ENCODE measurements around the gene EDC3.
A peak's percentile ranks its signal among the peaks of the same experiment; 100 is the strongest.

EDC3 gene

GRCh38 chr15:74696808-74697207 is 984 bp upstream of the EDC3 start:
- Histone ChIP-seq H3K9ac (ENCODE audit: low read length) (no peak overlapping the region), H3K27ac (ENCODE audit: low read depth, low read length) (no peak overlapping the region), H3K4me1 (ENCODE audit: insufficient read depth, low read length) (peaks cover 17% of the 10 kb centered on the region), H3K9me3 (ENCODE audit: low read length) (no peaks in the 10 kb centered on the region), H3K27me3 (ENCODE audit: control insufficient read depth in 1 of 2, insufficient read depth in 2 of 2, low read length in 2 of 2) (no peaks in the 10 kb centered on the region), H3K4me3 (ENCODE audit: low read depth in 1 of 2, low read length in 2 of 2) (peak overlapping the region; percentile 77 to 95), H3K36me3 (ENCODE audit: insufficient read depth, low read length) (no peaks in the 10 kb centered on the region)

- peaks cover 17% of the 10 kb centered on the region for H3K4me1 ChIP-seq (ENCODE audit: insufficient read depth, low read length)
- H3K27me3 ChIP-seq (ENCODE audit: control insufficient read depth in 1 of 2, insufficient read depth in 2 of 2, low read length in 2 of 2): no peaks in the 10 kb centered on the region
- H3K27ac ChIP-seq (ENCODE audit: low read depth, low read length): peak overlapping the region; percentile 12
- H3K9me3 ChIP-seq (ENCODE audit: low read length): no peaks in the 10 kb centered on the region
- peak overlapping the region; percentile 91 for H3K9ac ChIP-seq (ENCODE audit: low read length)
- peak overlapping the region; percentile 77 to 95 for H3K4me3 ChIP-seq (ENCODE audit: low read depth in 1 of 2, low read length in 2 of 2)
- H3K36me3 ChIP-seq (ENCODE audit: insufficient read depth, low read length): no peaks in the 10 kb centered on the region
Measured at GRCh38 chr15:74696398-74696729, 540 bp upstream of the EDC3 start.

- Histone ChIP-seq H3K9ac (ENCODE audit: low read length) (no peak overlapping the region), H3K4me3 (ENCODE audit: low read depth in 1 of 2, low read length in 2 of 2) (no peak overlapping the region), H3K36me3 (ENCODE audit: insufficient read depth, low read length) (no peaks in the 10 kb centered on the region), H3K27me3 (ENCODE audit: control insufficient read depth in 1 of 2, insufficient read depth in 2 of 2, low read length in 2 of 2) (no peaks in the 10 kb centered on the region), H3K4me1 (ENCODE audit: insufficient read depth, low read length) (peaks cover 17% of the 10 kb centered on the region), H3K9me3 (ENCODE audit: low read length) (no peaks in the 10 kb centered on the region), H3K27ac (ENCODE audit: low read depth, low read length) (no peak overlapping the region)
Measured at GRCh38 chr15:74692327-74692726, 3.5 kb downstream of the EDC3 start.

GRCh38 chr15:74683758-74684157 is 12.1 kb downstream of the EDC3 start:
- no peaks in the 10 kb centered on the region for H3K4me1 ChIP-seq (ENCODE audit: insufficient read depth, low read length)
- no peak overlapping the region for H3K27ac ChIP-seq (ENCODE audit: low read depth, low read length)
- no peak overlapping the region for H3K9ac ChIP-seq (ENCODE audit: low read length)
- no peak overlapping the region for H3K4me3 ChIP-seq (ENCODE audit: low read depth in 1 of 2, low read length in 2 of 2)
- H3K36me3 ChIP-seq (ENCODE audit: insufficient read depth, low read length): no peaks in the 10 kb centered on the region
- H3K9me3 ChIP-seq (ENCODE audit: low read length): no peaks in the 10 kb centered on the region
- no peaks in the 10 kb centered on the region for H3K27me3 ChIP-seq (ENCODE audit: control insufficient read depth in 1 of 2, insufficient read depth in 2 of 2, low read length in 2 of 2)

GRCh38 chr15:74682954-74683353 is 12.9 kb downstream of the EDC3 start:
- Histone ChIP-seq H3K27me3 (ENCODE audit: control insufficient read depth in 1 of 2, insufficient read depth in 2 of 2, low read length in 2 of 2) (no peaks in the 10 kb centered on the region), H3K27ac (ENCODE audit: low read depth, low read length) (no peak overlapping the region), H3K36me3 (ENCODE audit: insufficient read depth, low read length) (no peaks in the 10 kb centered on the region), H3K9me3 (ENCODE audit: low read length) (no peaks in the 10 kb centered on the region), H3K4me3 (ENCODE audit: low read depth in 1 of 2, low read length in 2 of 2) (no peak overlapping the region), H3K9ac (ENCODE audit: low read length) (no peak overlapping the region), H3K4me1 (ENCODE audit: insufficient read depth, low read length) (no peaks in the 10 kb centered on the region)

GRCh38 chr15:74680456-74680855 is 15.4 kb downstream of the EDC3 start:
- Histone ChIP-seq H3K36me3 (ENCODE audit: insufficient read depth, low read length) (no peaks in the 10 kb centered on the region), H3K4me1 (ENCODE audit: insufficient read depth, low read length) (no peaks in the 10 kb centered on the region), H3K27ac (ENCODE audit: low read depth, low read length) (no peak overlapping the region), H3K4me3 (ENCODE audit: low read depth in 1 of 2, low read length in 2 of 2) (no peak overlapping the region), H3K9ac (ENCODE audit: low read length) (no peak overlapping the region), H3K9me3 (ENCODE audit: low read length) (no peaks in the 10 kb centered on the region), H3K27me3 (ENCODE audit: control insufficient read depth in 1 of 2, insufficient read depth in 2 of 2, low read length in 2 of 2) (no peaks in the 10 kb centered on the region)

- Histone ChIP-seq H3K27me3 (ENCODE audit: control insufficient read depth in 1 of 2, insufficient read depth in 2 of 2, low read length in 2 of 2) (no peaks in the 10 kb centered on the region), H3K27ac (ENCODE audit: low read depth, low read length) (no peak overlapping the region), H3K9me3 (ENCODE audit: low read length) (no peaks in the 10 kb centered on the region), H3K9ac (ENCODE audit: low read length) (no peak overlapping the region), H3K4me1 (ENCODE audit: insufficient read depth, low read length) (no peaks in the 10 kb centered on the region), H3K4me3 (ENCODE audit: low read depth in 1 of 2, low read length in 2 of 2) (no peak overlapping the region), H3K36me3 (ENCODE audit: insufficient read depth, low read length) (peaks cover 6% of the 10 kb centered on the region)
Measured at GRCh38 chr15:74676801-74677200, 19.0 kb downstream of the EDC3 start.

- Histone ChIP-seq H3K4me3 (ENCODE audit: low read depth in 1 of 2, low read length in 2 of 2) (no peak overlapping the region), H3K4me1 (ENCODE audit: insufficient read depth, low read length) (no peaks in the 10 kb centered on the region), H3K9me3 (ENCODE audit: low read length) (no peaks in the 10 kb centered on the region), H3K27ac (ENCODE audit: low read depth, low read length) (no peak overlapping the region), H3K36me3 (ENCODE audit: insufficient read depth, low read length) (peaks cover 29% of the 10 kb centered on the region), H3K9ac (ENCODE audit: low read length) (no peak overlapping the region), H3K27me3 (ENCODE audit: control insufficient read depth in 1 of 2, insufficient read depth in 2 of 2, low read length in 2 of 2) (no peaks in the 10 kb centered on the region)
Measured at GRCh38 chr15:74674161-74674560, 21.7 kb downstream of the EDC3 start.

GRCh38 chr15:74669627-74670026 is 26.2 kb downstream of the EDC3 start:
- Histone ChIP-seq H3K4me1 (ENCODE audit: insufficient read depth, low read length) (peaks cover 1% of the 10 kb centered on the region), H3K9ac (ENCODE audit: low read length) (no peak overlapping the region), H3K27ac (ENCODE audit: low read depth, low read length) (no peak overlapping the region), H3K27me3 (ENCODE audit: control insufficient read depth in 1 of 2, insufficient read depth in 2 of 2, low read length in 2 of 2) (no peaks in the 10 kb centered on the region), H3K36me3 (ENCODE audit: insufficient read depth, low read length) (peaks cover 29% of the 10 kb centered on the region), H3K9me3 (ENCODE audit: low read length) (no peaks in the 10 kb centered on the region), H3K4me3 (ENCODE audit: low read depth in 1 of 2, low read length in 2 of 2) (no peak overlapping the region)

- no peak overlapping the region for H3K9ac ChIP-seq (ENCODE audit: low read length)
- H3K4me3 ChIP-seq (ENCODE audit: low read depth in 1 of 2, low read length in 2 of 2): no peak overlapping the region
- H3K27me3 ChIP-seq (ENCODE audit: control insufficient read depth in 1 of 2, insufficient read depth in 2 of 2, low read length in 2 of 2): no peaks in the 10 kb centered on the region
- peaks cover 15% of the 10 kb centered on the region for H3K4me1 ChIP-seq (ENCODE audit: insufficient read depth, low read length)
- no peaks in the 10 kb centered on the region for H3K9me3 ChIP-seq (ENCODE audit: low read length)
- H3K36me3 ChIP-seq (ENCODE audit: insufficient read depth, low read length): peaks cover 26% of the 10 kb centered on the region
- H3K27ac ChIP-seq (ENCODE audit: low read depth, low read length): no peak overlapping the region
Measured at GRCh38 chr15:74667975-74668374, 27.8 kb downstream of the EDC3 start.

GRCh38 chr15:74664670-74665069 is 31.2 kb downstream of the EDC3 start:
- Histone ChIP-seq H3K4me1 (ENCODE audit: insufficient read depth, low read length) (peaks cover 15% of the 10 kb centered on the region), H3K9me3 (ENCODE audit: low read length) (no peaks in the 10 kb centered on the region), H3K27me3 (ENCODE audit: control insufficient read depth in 1 of 2, insufficient read depth in 2 of 2, low read length in 2 of 2) (no peaks in the 10 kb centered on the region), H3K4me3 (ENCODE audit: low read depth in 1 of 2, low read length in 2 of 2) (no peak overlapping the region), H3K27ac (ENCODE audit: low read depth, low read length) (no peak overlapping the region), H3K9ac (ENCODE audit: low read length) (no peak overlapping the region), H3K36me3 (ENCODE audit: insufficient read depth, low read length) (peaks cover 3% of the 10 kb centered on the region)

- no peak overlapping the region for H3K4me3 ChIP-seq (ENCODE audit: low read depth in 1 of 2, low read length in 2 of 2)
- H3K36me3 ChIP-seq (ENCODE audit: insufficient read depth, low read length): no peaks in the 10 kb centered on the region
- no peak overlapping the region for H3K9ac ChIP-seq (ENCODE audit: low read length)
- H3K4me1 ChIP-seq (ENCODE audit: insufficient read depth, low read length): peaks cover 15% of the 10 kb centered on the region
- no peaks in the 10 kb centered on the region for H3K27me3 ChIP-seq (ENCODE audit: control insufficient read depth in 1 of 2, insufficient read depth in 2 of 2, low read length in 2 of 2)
- H3K9me3 ChIP-seq (ENCODE audit: low read length): no peaks in the 10 kb centered on the region
- H3K27ac ChIP-seq (ENCODE audit: low read depth, low read length): no peak overlapping the region
Measured at GRCh38 chr15:74664028-74664616, 31.7 kb downstream of the EDC3 start.

Measured in muscle layer of colon (tissue), 2 donors.